ENCODE data around the gene ABI2. TPM values are rescaled to one million over a fixed set of nuclear protein-coding genes. Genes with fewer than 3 reads are reported as not detected.

ABI2 gene
- total and polyA plus RNA-seq, 8 donors: 6.1 to 151 (median 14.4) TPM

- WGBS, 5 donors: 70 to 82% (median 73%) methylated on average over 5 of the region's 5 CpGs
- H3K36me3 ChIP-seq: peaks cover 6 to 22% (median 19%) of the 10 kb centered on the region in 4 donors
- intact Hi-C loops (cut with DNase I; ENCODE audit: low total_unique reads): no loop called here
- no peaks in the 10 kb centered on the region for H3K27me3 ChIP-seq
- no peak for DNase-seq
- TF ChIP-seq EP300 (IDR thresholded peaks at IDR 0.05): no peak
- no peak for TF ChIP-seq POLR2AphosphoS5 (IDR thresholded peaks at IDR 0.05)
- TF ChIP-seq, protein P1, sequence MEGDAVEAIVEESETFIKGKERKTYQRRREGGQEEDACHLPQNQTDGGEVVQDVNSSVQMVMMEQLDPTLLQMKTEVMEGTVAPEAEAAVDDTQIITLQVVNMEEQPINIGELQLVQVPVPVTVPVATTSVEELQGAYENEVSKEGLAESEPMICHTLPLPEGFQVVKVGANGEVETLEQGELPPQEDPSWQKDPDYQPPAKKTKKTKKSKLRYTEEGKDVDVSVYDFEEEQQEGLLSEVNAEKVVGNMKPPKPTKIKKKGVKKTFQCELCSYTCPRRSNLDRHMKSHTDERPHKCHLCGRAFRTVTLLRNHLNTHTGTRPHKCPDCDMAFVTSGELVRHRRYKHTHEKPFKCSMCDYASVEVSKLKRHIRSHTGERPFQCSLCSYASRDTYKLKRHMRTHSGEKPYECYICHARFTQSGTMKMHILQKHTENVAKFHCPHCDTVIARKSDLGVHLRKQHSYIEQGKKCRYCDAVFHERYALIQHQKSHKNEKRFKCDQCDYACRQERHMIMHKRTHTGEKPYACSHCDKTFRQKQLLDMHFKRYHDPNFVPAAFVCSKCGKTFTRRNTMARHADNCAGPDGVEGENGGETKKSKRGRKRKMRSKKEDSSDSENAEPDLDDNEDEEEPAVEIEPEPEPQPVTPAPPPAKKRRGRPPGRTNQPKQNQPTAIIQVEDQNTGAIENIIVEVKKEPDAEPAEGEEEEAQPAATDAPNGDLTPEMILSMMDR (IDR thresholded peaks at IDR 0.05): no peak
- TF ChIP-seq POLR2A (IDR thresholded peaks at IDR 0.05): no peak
- H3K4me3 ChIP-seq: no peak overlapping the region
- no peaks in the 10 kb centered on the region for H3K9me3 ChIP-seq
- no peak overlapping the region for H3K27ac ChIP-seq
- peaks cover 0 to 3% (median 0%) of the 10 kb centered on the region in 4 donors for H3K4me1 ChIP-seq
Measured at GRCh38 chr2:203431391-203432185, 103.4 kb downstream of the ABI2 start.

GRCh38 chr2:203432811-203433210 lies 104.6 kb downstream of the ABI2 start:
- no peaks in the 10 kb centered on the region for H3K9me3 ChIP-seq
- no peaks in the 10 kb centered on the region for H3K27me3 ChIP-seq
- intact Hi-C loops (cut with DNase I; ENCODE audit: low total_unique reads): no loop called here
- peaks cover 4 to 28% (median 21%) of the 10 kb centered on the region in 4 donors for H3K36me3 ChIP-seq
- H3K4me3 ChIP-seq: no peak overlapping the region
- no peak for DNase-seq
- H3K27ac ChIP-seq: no peak overlapping the region
- H3K4me1 ChIP-seq: peaks cover 0 to 3% (median 0%) of the 10 kb centered on the region in 4 donors
- WGBS, 5 donors: 69 to 75% (median 72%) methylated on average over 6 of the region's 6 CpGs
- TF ChIP-seq POLR2AphosphoS5 (IDR thresholded peaks at IDR 0.05): no peak
- TF ChIP-seq, protein P1 (IDR thresholded peaks at IDR 0.05): no peak
- TF ChIP-seq EP300 (IDR thresholded peaks at IDR 0.05): no peak
- TF ChIP-seq POLR2A (IDR thresholded peaks at IDR 0.05): no peak

DNA sequence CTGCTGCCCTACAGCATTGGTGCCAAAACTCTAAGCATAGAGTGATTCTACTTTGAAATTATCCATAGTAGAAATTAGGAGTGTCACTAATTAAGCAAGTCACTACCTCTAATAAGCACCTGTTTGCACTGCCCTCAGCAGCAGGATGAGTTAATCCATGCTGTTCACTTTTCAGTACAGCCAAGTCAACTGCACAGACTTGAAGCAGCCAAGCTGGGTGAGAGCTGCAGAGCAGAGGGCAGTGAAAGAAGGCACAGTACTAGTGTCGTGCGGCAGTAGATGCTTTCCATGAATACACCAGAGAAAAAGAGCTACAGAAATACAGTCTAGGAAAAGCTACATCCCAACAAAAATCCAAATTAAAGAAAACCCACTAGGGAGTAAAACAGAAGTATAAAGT lies 108.3 kb downstream of the ABI2 start:
- Histone ChIP-seq H3K9me3 (no peaks in the 10 kb centered on the region), H3K4me3 (no peak overlapping the region), H3K4me1 (peaks cover 0 to 3% (median 0%) of the 10 kb centered on the region in 4 donors), H3K27ac (no peak overlapping the region), H3K36me3 (peaks cover 8 to 58% (median 54%) of the 10 kb centered on the region in 4 donors), H3K27me3 (no peaks in the 10 kb centered on the region)
- WGBS, 5 donors: 87 to 94% (median 89%) methylated on average over 2 of the region's 2 CpGs
- no peak for DNase-seq
- intact Hi-C loops (cut with DNase I; ENCODE audit: low total_unique reads): no loop called here
- TF ChIP-seq, protein P1 (IDR thresholded peaks at IDR 0.05): no peak
- TF ChIP-seq POLR2AphosphoS5 (IDR thresholded peaks at IDR 0.05) (no peak), POLR2A (IDR thresholded peaks at IDR 0.05) (no peak), EP300 (IDR thresholded peaks at IDR 0.05) (no peak)

DNA sequence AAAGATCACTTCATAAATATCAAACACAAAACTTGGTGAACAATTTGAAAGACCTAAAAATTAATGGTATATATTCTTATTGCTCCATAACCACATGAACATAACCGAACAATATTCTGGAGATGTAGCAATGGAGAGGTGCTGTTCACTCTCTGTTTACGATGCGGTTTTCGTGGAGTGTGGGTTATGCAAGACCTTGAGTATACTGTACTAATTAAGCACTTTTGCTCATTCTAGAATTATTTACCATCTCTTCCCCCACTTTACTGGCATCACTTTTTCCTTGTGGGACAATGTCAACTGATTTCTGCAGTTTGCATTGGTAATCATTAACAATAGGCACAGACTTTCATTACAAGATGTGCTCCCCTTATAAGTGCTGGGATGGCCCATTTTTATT lies 109.3 kb downstream of the ABI2 start:
- intact Hi-C loops (cut with DNase I; ENCODE audit: low total_unique reads): no loop called here
- peaks cover 13 to 67% (median 63%) of the 10 kb centered on the region in 4 donors for H3K36me3 ChIP-seq
- 91 to 96% (median 95%) methylated on average over 4 of the region's 4 CpGs for WGBS, 5 donors

More for the DNA sequence above, 109.3 kb downstream of the ABI2 start:
- H3K4me3 ChIP-seq: no peak overlapping the region
- no peak for TF ChIP-seq EP300 (IDR thresholded peaks at IDR 0.05)
- TF ChIP-seq, protein P1 (IDR thresholded peaks at IDR 0.05): no peak
- TF ChIP-seq POLR2AphosphoS5 (IDR thresholded peaks at IDR 0.05): no peak
- no peak for TF ChIP-seq POLR2A (IDR thresholded peaks at IDR 0.05)
- peaks cover 0 to 3% (median 0%) of the 10 kb centered on the region in 4 donors for H3K4me1 ChIP-seq
- H3K27ac ChIP-seq: no peak overlapping the region
- no peak for DNase-seq
- no peaks in the 10 kb centered on the region for H3K9me3 ChIP-seq
- no peaks in the 10 kb centered on the region for H3K27me3 ChIP-seq
